Right lobe of liver (tissue), 6 donors: Measurements from ENCODE around the gene CASP5. TPM values are rescaled to one million over a fixed set of nuclear protein-coding genes. Genes with fewer than 3 reads are reported as not detected.

Experiments used
- ATAC-seq, 4 donors: fragments of 200-7000 bp; cut with Tn5 transposase; one replicate each; pipeline ENCODE4 v1.9.1; 2020; ENCODE audit warnings: mild to moderate bottlenecking in 4 of 4, moderate library complexity in 4 of 4
- DNase-seq, 3 donors: peaks; one replicate each; pipeline ENCODE4 v3.0.0-alpha.2; 2020
- H3K27ac ChIP-seq, 3 donors: fragments of 200-600 bp; one replicate each; pipeline ENCODE4 v1.8.0; 2022
- H3K27me3 ChIP-seq, 2 donors: fragments of 200-600 bp; one replicate each; pipeline ENCODE4 v1.8.0; 2022
- H3K36me3 ChIP-seq, 4 donors: fragments of 200-600 bp; sonication (generic) in 1 of 4; one replicate each; pipeline versions ENCODE4 v1.5.1 to v1.8.0; 2017 to 2022; ENCODE audit warnings: control low read depth in 1 of 4
- H3K4me1 ChIP-seq, 4 donors: fragments of 200-600 bp; sonication (generic) in 1 of 4; one replicate each; pipeline versions ENCODE4 v1.5.1 to v1.8.0; 2017 to 2022; ENCODE audit warnings: control low read depth in 1 of 4
- H3K4me3 ChIP-seq, 3 donors: fragments of 200-600 bp; one replicate each; pipeline ENCODE4 v1.8.0; 2022
- H3K9me3 ChIP-seq, 4 donors: fragments of 200-600 bp; sonication (generic) in 1 of 4; one replicate each; pipeline versions ENCODE4 v1.5.1 to v1.8.0; 2017 to 2022; ENCODE audit warnings: control low read depth in 1 of 4
- CTCF ChIP-seq, 4 donors: fragments of 200-600 bp in 3 of 4; fragments of 450-650 bp in 1 of 4; IDR thresholded peaks; one replicate each; pipeline versions ENCODE4 v1.5.1 to v1.8.0; 2016 to 2022; ENCODE audit warnings: antibody characterized with exemption in 4 of 4, mild to moderate bottlenecking in 2 of 4
- POLR2A ChIP-seq: fragments of 450-650 bp; IDR thresholded peaks from one replicate; pipeline ENCODE4 v1.6.1; 2017; ENCODE audit warnings: antibody characterized with exemption, mild to moderate bottlenecking
- WGBS: methylation state at CpG from one replicate; pipeline ENCODE4 v1.1.6; 2018; ENCODE audit warnings: low coverage, low lambda C conversion rate; ENCODE audit not compliant: insufficient coverage; ENCODE audit errors: missing lambda C conversion rate; 5-methylcytosine and 5-hydroxymethylcytosine counted together
- intact Hi-C, 2 donors: fragments of 100-400 bp; cut with DNase I; formaldehyde crosslinking; loops; one replicate each; pipeline versions ENCODE4 v1.11.2 to v1.14.1; 2022
- total RNA-seq, 6 experiments: library from RNA; depleted of rRNA in 2 of 6; stranded (reverse); fragments of >200 nt in 2 of 6; fragmentation: NEBNext Ultra II Directional in 3 of 6; extraction: Animal tissue kit (Norgen Biotek cat#: 25700) in 3 of 6; gene quantifications; one replicate each; pipeline versions ENCODE4 v1.1.0 to v1.2.4, GENCODE V29; 2016 to 2023
- donor health status: DM: no; HTN: yes; CAD: no.
- donor health status: DM: no; HTN: no; CAD: no.
- donor health status: DM: no; HTN: no; CAD: no.
- donor health status: DM: no; HTN: yes; CAD: no.
- donor health status: DM: no; HTN: yes; CAD: no.

CASP5 gene
- total RNA-seq, 6 experiments from 2014 or later, result 0.27 to 0.50 (median 0.35) TPM; not detected in 3

GRCh38 chr11:105000167-105000566 lies 22.8 kb downstream of the CASP5 start:
- TF ChIP-seq POLR2A (no peak), CTCF (IDR thresholded peaks at IDR 0.05) (no peak)
- no peaks in the 10 kb centered on the region for H3K9me3 ChIP-seq
- DNase-seq, result no peak
- WGBS, result 67% methylated on average over 1 of the region's 5 CpGs
- intact Hi-C loops, result no loop called here
- peaks cover 0 to 4% (median 0%) of the 10 kb centered on the region in 4 donors for H3K4me1 ChIP-seq
- no peaks in the 10 kb centered on the region for H3K36me3 ChIP-seq
- no peak overlapping the region for H3K4me3 ChIP-seq
- no peak overlapping the region for H3K27ac ChIP-seq
- peak in 1 of 4 donors; percentile 27 for ATAC-seq
- no peaks in the 10 kb centered on the region for H3K27me3 ChIP-seq

- H3K4me1 ChIP-seq, result peaks cover 0 to 4% (median 0%) of the 10 kb centered on the region in 4 donors
- 47% methylated on average over 1 of the region's 1 CpG for WGBS
- ATAC-seq, result peak in 1 of 4 donors; percentile 35
- intact Hi-C loops, result no loop called here
- H3K36me3 ChIP-seq, result no peaks in the 10 kb centered on the region
- no peak overlapping the region for H3K4me3 ChIP-seq
- H3K9me3 ChIP-seq, result no peaks in the 10 kb centered on the region
- no peak for DNase-seq
- TF ChIP-seq CTCF (IDR thresholded peaks at IDR 0.05), result no peak
- TF ChIP-seq POLR2A, result no peak
- H3K27me3 ChIP-seq, result no peaks in the 10 kb centered on the region
- no peak overlapping the region for H3K27ac ChIP-seq
Measured at GRCh38 chr11:104999721-105000120, 23.2 kb downstream of the CASP5 start.

- Histone ChIP-seq H3K9me3 (no peaks in the 10 kb centered on the region), H3K4me1 (no peaks in the 10 kb centered on the region), H3K27me3 (no peaks in the 10 kb centered on the region), H3K36me3 (no peaks in the 10 kb centered on the region), H3K4me3 (no peak overlapping the region), H3K27ac (no peak overlapping the region)
- 58% methylated on average over 6 of the region's 6 CpGs for WGBS
- no peak for DNase-seq
- TF ChIP-seq POLR2A (no peak), CTCF (IDR thresholded peaks at IDR 0.05) (peak in 3 of 4 donors; percentile 7 to 18 (median 10))
- peak in 1 of 4 donors; percentile 25 for ATAC-seq
- intact Hi-C loops, result no loop called here
Measured at GRCh38 chr11:104997288-104997687, 25.7 kb downstream of the CASP5 start.

GRCh38 chr11:104995001-104995408 lies 28.0 kb downstream of the CASP5 start:
- TF ChIP-seq POLR2A (no peak), CTCF (IDR thresholded peaks at IDR 0.05) (no peak)
- ATAC-seq (no peak), DNase-seq (no peak)
- Histone ChIP-seq H3K9me3 (no peaks in the 10 kb centered on the region), H3K4me3 (no peak overlapping the region), H3K36me3 (no peaks in the 10 kb centered on the region), H3K4me1 (no peaks in the 10 kb centered on the region), H3K27me3 (no peaks in the 10 kb centered on the region), H3K27ac (no peak overlapping the region)
- intact Hi-C loops, result no loop called here
- WGBS, result 15% methylated on average over 2 of the region's 2 CpGs

DNA sequence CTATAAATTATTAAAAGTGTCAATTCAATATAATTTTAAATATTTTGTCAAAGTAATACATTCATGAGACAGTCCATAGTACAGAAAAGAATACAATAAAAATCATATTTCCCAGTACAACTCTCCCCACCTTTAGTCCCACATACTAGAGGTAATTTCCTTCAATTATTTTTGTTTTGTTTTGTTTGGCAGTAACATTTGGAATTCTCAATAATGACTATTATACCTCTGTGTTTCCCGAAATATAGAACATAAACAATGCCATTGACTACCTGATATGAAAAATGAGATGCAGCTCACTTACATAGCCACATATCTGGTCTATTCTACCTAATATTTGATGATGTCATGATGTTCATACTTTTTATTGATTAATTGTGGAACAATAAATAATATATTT lies 30.2 kb downstream of the CASP5 start:
- Histone ChIP-seq H3K27ac (no peak overlapping the region), H3K36me3 (no peaks in the 10 kb centered on the region), H3K4me3 (no peak overlapping the region), H3K4me1 (no peaks in the 10 kb centered on the region), H3K27me3 (no peaks in the 10 kb centered on the region), H3K9me3 (no peaks in the 10 kb centered on the region)
- DNase-seq, result no peak
- TF ChIP-seq POLR2A (no peak), CTCF (IDR thresholded peaks at IDR 0.05) (no peak)
- ATAC-seq, result no peak
- WGBS, result 21% methylated on average over 1 of the region's 1 CpG
- intact Hi-C loops, result no loop called here
